Endothelial cell of umbilical vein (primary cell): ENCODE measurements around the gene TYW1. TPM values are rescaled to one million over a fixed set of nuclear protein-coding genes. Genes with fewer than 3 reads are reported as not detected.
"Not testable (repeated sequence)": the region's sequence is repeated elsewhere in the genome, so short reads cannot be mapped to it uniquely, and the experiment has no call there.

ENCODE experiments used
- BruUV-seq: library from RNA; stranded (reverse); fragments of 400-500 nt; replicated peaks from 2 replicates; lab custom pipeline; 2021; lab: Mats Ljungman, UMichigan
- CTCF ChIA-PET: fragments of 300-600, 350-600 bp; sonication (Branson Sonifier 250); formaldehyde crosslinking; loops from one replicate; lab custom pipeline; 2021; ENCODE audit warnings: antibody characterized with exemption, inconsistent platforms; lab: Charles Lee
- POLR2A ChIA-PET: fragments of 300-600, 350-600 bp; sonication (Branson Sonifier 250); formaldehyde crosslinking; loops from one replicate; lab custom pipeline; 2021; ENCODE audit warnings: antibody characterized with exemption, inconsistent platforms; lab: Charles Lee
- DNase-seq: peaks from one replicate; pipeline ENCODE4 v3.0.0-alpha.2; 2011; ENCODE audit warnings: low read depth, low spot score
- FAIRE-seq: peaks from 2 replicates; lab custom pipeline; 2011; peaks lifted over from hg19 to GRCh38; lab: Jason Lieb, UNC
- H2AFZ ChIP-seq: 2 replicates; pipeline ENCODE4 v1.6.0; 2012; ENCODE audit warnings: low read depth, low read length, control low read depth, inconsistent platforms
- H3K27ac ChIP-seq: 2 replicates; pipeline ENCODE4 v1.5.1; 2011; ENCODE audit warnings: low read depth, mild to moderate bottlenecking, control low read depth, low read length, moderate library complexity; ENCODE audit not compliant: insufficient read depth
- H3K27me3 ChIP-seq, 2 experiments: 2 replicates each; pipeline versions ENCODE4 v1.6.0 to v1.6.1; 2011; ENCODE audit warnings: low read length in 2 of 2, mixed read lengths in 1 of 2; ENCODE audit not compliant: control insufficient read depth in 2 of 2, insufficient read depth in 2 of 2
- H3K36me3 ChIP-seq, 2 experiments: 2 replicates in 1 of 2; 3 replicates in 1 of 2; pipeline ENCODE4 v1.5.1; 2011; ENCODE audit warnings: low read length in 2 of 2, mild to moderate bottlenecking in 1 of 2, moderate library complexity in 1 of 2; ENCODE audit not compliant: control insufficient read depth in 2 of 2, insufficient read depth in 2 of 2; ENCODE audit errors: extremely low read depth in 1 of 2
- H3K4me1 ChIP-seq: 3 replicates; pipeline ENCODE4 v1.5.1; 2011; ENCODE audit warnings: mild to moderate bottlenecking, low read length; ENCODE audit not compliant: control insufficient read depth, insufficient read depth; ENCODE audit errors: extremely low read depth
- H3K4me2 ChIP-seq: 2 replicates; pipeline ENCODE4 v1.6.1; 2011; ENCODE audit warnings: low read length, control low read depth, mixed read lengths; ENCODE audit not compliant: insufficient read depth
- H3K4me3 ChIP-seq, 3 experiments: fragments of 200-600 bp in 1 of 3; sonication (generic), shearing (Covaris generic) in 1 of 3; replicated peaks in 1 of 3; 2 replicates each; pipeline ENCODE4 v1.5.1; 2011 to 2016; ENCODE audit warnings: control low read depth in 3 of 3, low read length in 3 of 3, mild to moderate bottlenecking in 2 of 3, inconsistent platforms in 1 of 3, low read depth in 1 of 3, moderate library complexity in 1 of 3; ENCODE audit not compliant: insufficient read depth in 1 of 3
- H3K79me2 ChIP-seq: 2 replicates; pipeline ENCODE4 v1.6.0; 2012; ENCODE audit warnings: low read length, inconsistent platforms; ENCODE audit not compliant: control insufficient read depth, insufficient read depth
- H3K9ac ChIP-seq: replicated peaks from 2 replicates; pipeline ENCODE3; 2011; ENCODE audit warnings: low read length, control low read depth; ENCODE audit not compliant: insufficient read depth; ENCODE audit errors: extremely low read depth
- H3K9me1 ChIP-seq: replicated peaks from 3 replicates; pipeline ENCODE4 v1.6.0; 2011; ENCODE audit warnings: mild to moderate bottlenecking, low read length; ENCODE audit not compliant: control insufficient read depth, insufficient read depth; ENCODE audit errors: extremely low read depth
- H3K9me3 ChIP-seq: replicated peaks from 2 replicates; pipeline ENCODE4 v1.5.1; 2012; ENCODE audit warnings: low read length, inconsistent platforms; ENCODE audit not compliant: control insufficient read depth, insufficient read depth
- H4K20me1 ChIP-seq: replicated peaks from 2 replicates; pipeline ENCODE3; 2011; ENCODE audit warnings: mild to moderate bottlenecking, low read length; ENCODE audit not compliant: control insufficient read depth, insufficient read depth; ENCODE audit errors: extremely low read depth
- dilution Hi-C: fragments of 300-500 bp; cut with MboI; formaldehyde crosslinking; loops from one replicate; pipeline ENCODE4 v1.15.0; 2019; ENCODE audit warnings: low sequenced_read_pairs; ENCODE audit not compliant: extremely low pct_ligation_motif_present
- intact Hi-C: fragments of 100-400 bp; cut with micrococcal nuclease; formaldehyde crosslinking; loops from one replicate; pipeline ENCODE4 v1.10.0; 2022
- polyA plus RNA-seq, 4 experiments: library from polyadenylated mRNA; depleted of rRNA in 3 of 4; stranded (reverse) in 3 of 4; unstranded in 1 of 4; fragments of >200 nt; gene quantifications; 2 replicates each; pipeline versions ENCODE4 v1.2.1 to v1.2.3, GENCODE V29; 2011 to 2012; ENCODE audit warnings: missing spikeins in 1 of 4
- total RNA-seq: library from RNA; stranded (reverse); gene quantifications from 2 replicates; pipeline ENCODE4 v1.2.3, GENCODE V29; 2021

TYW1 gene
- total and polyA plus RNA-seq, 2 donors (not counting 3 experiments of a cell fraction or from before 2014, with no cell fraction given) = 7.7 to 15.9 TPM

GRCh38 chr7:67082880-67083279, 86.2 kb downstream of the TYW1 start:
- BruUV-seq, H3K4me1 ChIP-seq, dilution Hi-C loops, FAIRE-seq, DNase-seq, H3K9me1 ChIP-seq, H3K79me2 ChIP-seq, CTCF ChIA-PET, H3K4me3 ChIP-seq, intact Hi-C loops, H3K36me3 ChIP-seq, H4K20me1 ChIP-seq, H3K4me2 ChIP-seq, H3K9ac ChIP-seq, POLR2A ChIA-PET, H3K27me3 ChIP-seq, H2AFZ ChIP-seq, H3K27ac ChIP-seq, H3K9me3 ChIP-seq: not testable (repeated sequence)

- H3K9ac ChIP-seq, H3K36me3 ChIP-seq, H3K27ac ChIP-seq, H4K20me1 ChIP-seq, DNase-seq, POLR2A ChIA-PET, H3K4me1 ChIP-seq, H3K4me2 ChIP-seq, CTCF ChIA-PET, H3K79me2 ChIP-seq, H3K4me3 ChIP-seq, dilution Hi-C loops, H3K9me3 ChIP-seq, BruUV-seq, H3K27me3 ChIP-seq, H2AFZ ChIP-seq, H3K9me1 ChIP-seq, FAIRE-seq, intact Hi-C loops: not testable (repeated sequence)
Measured at GRCh38 chr7:67089261-67089660, 92.6 kb downstream of the TYW1 start.

GRCh38 chr7:67091053-67091452, 94.4 kb downstream of the TYW1 start:
- BruUV-seq, H3K4me1 ChIP-seq, POLR2A ChIA-PET, H3K9me1 ChIP-seq, H3K9ac ChIP-seq, H3K9me3 ChIP-seq, H3K36me3 ChIP-seq, dilution Hi-C loops, DNase-seq, H3K4me2 ChIP-seq, H3K27ac ChIP-seq, H4K20me1 ChIP-seq, H3K27me3 ChIP-seq, intact Hi-C loops, CTCF ChIA-PET, H2AFZ ChIP-seq, H3K4me3 ChIP-seq, FAIRE-seq, H3K79me2 ChIP-seq: not testable (repeated sequence)

GRCh38 chr7:67098031-67098430, 101.4 kb downstream of the TYW1 start:
- CTCF ChIA-PET, H3K27ac ChIP-seq, H3K9me3 ChIP-seq, H3K4me2 ChIP-seq, H3K36me3 ChIP-seq, intact Hi-C loops, H3K4me3 ChIP-seq, FAIRE-seq, POLR2A ChIA-PET, DNase-seq, H3K79me2 ChIP-seq, H3K4me1 ChIP-seq, H2AFZ ChIP-seq, H3K27me3 ChIP-seq, dilution Hi-C loops, H4K20me1 ChIP-seq, H3K9ac ChIP-seq, H3K9me1 ChIP-seq, BruUV-seq: not testable (repeated sequence)
